Endothelial cell of umbilical vein (primary cell): ENCODE data around the gene MRAS. TPM values are rescaled to one million over a fixed set of nuclear protein-coding genes. Genes with fewer than 3 reads are reported as not detected.

ENCODE experiments used
- BruUV-seq: library from RNA; stranded (reverse); fragments of 400-500 nt; replicated peaks from 2 replicates; lab custom pipeline; 2021; lab: Mats Ljungman, UMichigan
- CTCF ChIA-PET: fragments of 300-600, 350-600 bp; sonication (Branson Sonifier 250); formaldehyde crosslinking; loops from one replicate; lab custom pipeline; 2021; ENCODE audit warnings: antibody characterized with exemption, inconsistent platforms; lab: Charles Lee
- POLR2A ChIA-PET: fragments of 300-600, 350-600 bp; sonication (Branson Sonifier 250); formaldehyde crosslinking; loops from one replicate; lab custom pipeline; 2021; ENCODE audit warnings: antibody characterized with exemption, inconsistent platforms; lab: Charles Lee
- DNase-seq: peaks from one replicate; pipeline ENCODE4 v3.0.0-alpha.2; 2011; ENCODE audit warnings: low read depth, low spot score
- FAIRE-seq: peaks from 2 replicates; lab custom pipeline; 2011; peaks lifted over from hg19 to GRCh38; lab: Jason Lieb, UNC
- H2AFZ ChIP-seq: 2 replicates; pipeline ENCODE4 v1.6.0; 2012; ENCODE audit warnings: low read depth, low read length, control low read depth, inconsistent platforms
- H3K27ac ChIP-seq: 2 replicates; pipeline ENCODE4 v1.5.1; 2011; ENCODE audit warnings: low read depth, mild to moderate bottlenecking, control low read depth, low read length, moderate library complexity; ENCODE audit not compliant: insufficient read depth
- H3K27me3 ChIP-seq, 2 experiments: 2 replicates each; pipeline versions ENCODE4 v1.6.0 to v1.6.1; 2011; ENCODE audit warnings: low read length in 2 of 2, mixed read lengths in 1 of 2; ENCODE audit not compliant: control insufficient read depth in 2 of 2, insufficient read depth in 2 of 2
- H3K36me3 ChIP-seq, 2 experiments: 2 replicates in 1 of 2; 3 replicates in 1 of 2; pipeline ENCODE4 v1.5.1; 2011; ENCODE audit warnings: low read length in 2 of 2, mild to moderate bottlenecking in 1 of 2, moderate library complexity in 1 of 2; ENCODE audit not compliant: control insufficient read depth in 2 of 2, insufficient read depth in 2 of 2; ENCODE audit errors: extremely low read depth in 1 of 2
- H3K4me1 ChIP-seq: 3 replicates; pipeline ENCODE4 v1.5.1; 2011; ENCODE audit warnings: mild to moderate bottlenecking, low read length; ENCODE audit not compliant: control insufficient read depth, insufficient read depth; ENCODE audit errors: extremely low read depth
- H3K4me2 ChIP-seq: 2 replicates; pipeline ENCODE4 v1.6.1; 2011; ENCODE audit warnings: low read length, control low read depth, mixed read lengths; ENCODE audit not compliant: insufficient read depth
- H3K4me3 ChIP-seq, 3 experiments: fragments of 200-600 bp in 1 of 3; sonication (generic), shearing (Covaris generic) in 1 of 3; replicated peaks in 1 of 3; 2 replicates each; pipeline ENCODE4 v1.5.1; 2011 to 2016; ENCODE audit warnings: control low read depth in 3 of 3, low read length in 3 of 3, mild to moderate bottlenecking in 2 of 3, inconsistent platforms in 1 of 3, low read depth in 1 of 3, moderate library complexity in 1 of 3; ENCODE audit not compliant: insufficient read depth in 1 of 3
- H3K79me2 ChIP-seq: 2 replicates; pipeline ENCODE4 v1.6.0; 2012; ENCODE audit warnings: low read length, inconsistent platforms; ENCODE audit not compliant: control insufficient read depth, insufficient read depth
- H3K9ac ChIP-seq: replicated peaks from 2 replicates; pipeline ENCODE3; 2011; ENCODE audit warnings: low read length, control low read depth; ENCODE audit not compliant: insufficient read depth; ENCODE audit errors: extremely low read depth
- H3K9me1 ChIP-seq: replicated peaks from 3 replicates; pipeline ENCODE4 v1.6.0; 2011; ENCODE audit warnings: mild to moderate bottlenecking, low read length; ENCODE audit not compliant: control insufficient read depth, insufficient read depth; ENCODE audit errors: extremely low read depth
- H3K9me3 ChIP-seq: replicated peaks from 2 replicates; pipeline ENCODE4 v1.5.1; 2012; ENCODE audit warnings: low read length, inconsistent platforms; ENCODE audit not compliant: control insufficient read depth, insufficient read depth
- H4K20me1 ChIP-seq: replicated peaks from 2 replicates; pipeline ENCODE3; 2011; ENCODE audit warnings: mild to moderate bottlenecking, low read length; ENCODE audit not compliant: control insufficient read depth, insufficient read depth; ENCODE audit errors: extremely low read depth
- EZH2 ChIP-seq: IDR thresholded peaks from 2 replicates; pipeline ENCODE4 v1.6.1; 2012; ENCODE audit warnings: borderline replicate concordance, low read depth, mild to moderate bottlenecking, moderate library complexity, low read length, inconsistent platforms; ENCODE audit not compliant: severe bottlenecking
- FOS ChIP-seq: IDR thresholded peaks from 2 replicates; pipeline ENCODE4 v1.6.1; 2011; ENCODE audit warnings: mild to moderate bottlenecking, low read length, moderate library complexity, borderline replicate concordance; ENCODE audit not compliant: insufficient read depth
- GATA2 ChIP-seq: IDR thresholded peaks from 2 replicates; pipeline ENCODE4 v1.7.0; 2011; ENCODE audit warnings: low read depth, mild to moderate bottlenecking, moderate library complexity, mixed read lengths, low read length; ENCODE audit not compliant: insufficient read length, insufficient read depth
- JUN ChIP-seq: IDR thresholded peaks from 2 replicates; pipeline ENCODE4 v1.6.1; 2011; ENCODE audit warnings: borderline replicate concordance, low read depth; ENCODE audit not compliant: insufficient read length, insufficient read depth
- MYC ChIP-seq: IDR thresholded peaks from one replicate; pipeline ENCODE4 v1.6.1; 2011; ENCODE audit warnings: mild to moderate bottlenecking, low read depth, low read length
- POLR2A ChIP-seq: IDR thresholded peaks from 2 replicates; pipeline ENCODE4 v1.6.1; 2012; ENCODE audit warnings: low read depth, mild to moderate bottlenecking, control low read depth, low read length
- POLR2AphosphoS5 ChIP-seq: IDR thresholded peaks from 2 replicates; pipeline ENCODE4 v1.6.1; 2012; ENCODE audit warnings: low read depth, mild to moderate bottlenecking, control low read depth, low read length, moderate library complexity; ENCODE audit not compliant: insufficient read depth
- dilution Hi-C: fragments of 300-500 bp; cut with MboI; formaldehyde crosslinking; loops from one replicate; pipeline ENCODE4 v1.15.0; 2019; ENCODE audit warnings: low sequenced_read_pairs; ENCODE audit not compliant: extremely low pct_ligation_motif_present
- intact Hi-C: fragments of 100-400 bp; cut with micrococcal nuclease; formaldehyde crosslinking; loops from one replicate; pipeline ENCODE4 v1.10.0; 2022
- polyA plus RNA-seq, 4 experiments: library from polyadenylated mRNA; depleted of rRNA in 3 of 4; stranded (reverse) in 3 of 4; unstranded in 1 of 4; fragments of >200 nt; gene quantifications; 2 replicates each; pipeline versions ENCODE4 v1.2.1 to v1.2.3, GENCODE V29; 2011 to 2012; ENCODE audit warnings: missing spikeins in 1 of 4
- total RNA-seq: library from RNA; stranded (reverse); gene quantifications from 2 replicates; pipeline ENCODE4 v1.2.3, GENCODE V29; 2021
- TF ChIP-seq, protein P1 (sequence below): IDR thresholded peaks from 2 replicates; pipeline ENCODE4 v1.6.1; 2011; ENCODE audit not compliant: insufficient read depth, insufficient read length
- TF ChIP-seq, protein P2 (sequence below), 2 donors: IDR thresholded peaks; 1 replicate in 1 of 2; 2 replicates in 1 of 2; pipeline ENCODE4 v1.5.1; 2011; ENCODE audit warnings: low read length in 2 of 2, mild to moderate bottlenecking in 2 of 2, moderate library complexity in 2 of 2, control low read depth in 1 of 2, inconsistent platforms in 1 of 2, low read depth in 1 of 2; ENCODE audit not compliant: insufficient read depth in 1 of 2; ENCODE audit errors: extremely low read depth in 1 of 2

The MRAS gene
- total and polyA plus RNA-seq, 2 donors (not counting 3 experiments of a cell fraction or from before 2014, with no cell fraction given) = 14.6 to 16.5 TPM

- Histone ChIP-seq H3K27ac (no peak overlapping the region), H4K20me1 (no peaks in the 10 kb centered on the region), H3K79me2 (no peaks in the 10 kb centered on the region), H3K4me2 (no peak overlapping the region), H3K36me3 (no peaks in the 10 kb centered on the region), H3K9ac (no peak overlapping the region), H3K4me3 (no peak overlapping the region), H3K27me3 (no peaks in the 10 kb centered on the region), H3K4me1 (no peaks in the 10 kb centered on the region), H3K9me3 (no peaks in the 10 kb centered on the region), H3K9me1 (no peaks in the 10 kb centered on the region), H2AFZ (no peak overlapping the region)
- BruUV-seq = no TSS peak
- no peak for DNase-seq
- dilution Hi-C loops = no loop called here
- POLR2A ChIA-PET = no interaction called here
- intact Hi-C loops = no loop called here
- TF ChIP-seq FOS (no peak), POLR2A (no peak), GATA2 (no peak), POLR2AphosphoS5 (no peak), JUN (no peak), EZH2 (no peak), MYC (no peak)
- TF ChIP-seq, protein P1, sequence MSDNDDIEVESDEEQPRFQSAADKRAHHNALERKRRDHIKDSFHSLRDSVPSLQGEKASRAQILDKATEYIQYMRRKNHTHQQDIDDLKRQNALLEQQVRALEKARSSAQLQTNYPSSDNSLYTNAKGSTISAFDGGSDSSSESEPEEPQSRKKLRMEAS = no peak
- TF ChIP-seq, protein P2, sequence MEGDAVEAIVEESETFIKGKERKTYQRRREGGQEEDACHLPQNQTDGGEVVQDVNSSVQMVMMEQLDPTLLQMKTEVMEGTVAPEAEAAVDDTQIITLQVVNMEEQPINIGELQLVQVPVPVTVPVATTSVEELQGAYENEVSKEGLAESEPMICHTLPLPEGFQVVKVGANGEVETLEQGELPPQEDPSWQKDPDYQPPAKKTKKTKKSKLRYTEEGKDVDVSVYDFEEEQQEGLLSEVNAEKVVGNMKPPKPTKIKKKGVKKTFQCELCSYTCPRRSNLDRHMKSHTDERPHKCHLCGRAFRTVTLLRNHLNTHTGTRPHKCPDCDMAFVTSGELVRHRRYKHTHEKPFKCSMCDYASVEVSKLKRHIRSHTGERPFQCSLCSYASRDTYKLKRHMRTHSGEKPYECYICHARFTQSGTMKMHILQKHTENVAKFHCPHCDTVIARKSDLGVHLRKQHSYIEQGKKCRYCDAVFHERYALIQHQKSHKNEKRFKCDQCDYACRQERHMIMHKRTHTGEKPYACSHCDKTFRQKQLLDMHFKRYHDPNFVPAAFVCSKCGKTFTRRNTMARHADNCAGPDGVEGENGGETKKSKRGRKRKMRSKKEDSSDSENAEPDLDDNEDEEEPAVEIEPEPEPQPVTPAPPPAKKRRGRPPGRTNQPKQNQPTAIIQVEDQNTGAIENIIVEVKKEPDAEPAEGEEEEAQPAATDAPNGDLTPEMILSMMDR (IDR thresholded peaks at IDR 0.05; ENCODE audit: extremely low read depth in 1 of 2, insufficient read depth in 1 of 2, low read depth in 1 of 2, low read length in 2 of 2) = no peak
- CTCF ChIA-PET = no interaction called here
- no peak for FAIRE-seq
These were observed 35.5 kb downstream of the MRAS start for GRCh38 chr3:138383715-138384465.
